HepG2 (cell line): ENCODE results near the gene C20orf204. TPM values are rescaled to one million over a fixed set of nuclear protein-coding genes. Genes with fewer than 3 reads are reported as not detected.
A peak's percentile ranks its signal among the peaks of the same experiment; 100 is the strongest.

Experiments
- CEBPG ChIP-seq: IDR thresholded peaks from 2 replicates; pipeline ENCODE4 v1.6.1; 2016
- DMTF1 ChIP-seq: sonication (generic); formaldehyde crosslinking; IDR thresholded peaks from 2 replicates; pipeline ENCODE4 v1.4.0; 2020; ENCODE audit warnings: mild to moderate bottlenecking, missing genetic modification reagents
- ETV5 ChIP-seq: IDR thresholded peaks from 2 replicates; pipeline ENCODE4 v1.6.1; 2018; ENCODE audit warnings: missing biosample characterization, missing genetic modification reagents, inconsistent platforms, borderline replicate concordance
- HMGA1 ChIP-seq: sonication (generic); formaldehyde crosslinking; conservative IDR thresholded peaks from 2 replicates; pipeline ENCODE4 v1.4.0; 2020; ENCODE audit warnings: missing genetic modification reagents
- LBX2 ChIP-seq: sonication (generic); formaldehyde crosslinking; IDR thresholded peaks from 2 replicates; pipeline ENCODE4 v1.5.0; 2020; ENCODE audit warnings: missing genetic modification reagents, mild to moderate bottlenecking, borderline replicate concordance
- MEF2D ChIP-seq: sonication (generic); formaldehyde crosslinking; IDR thresholded peaks from 2 replicates; pipeline ENCODE4 v1.5.1; 2020; ENCODE audit warnings: mild to moderate bottlenecking, missing genetic modification reagents
- NFAT5 ChIP-seq: sonication (generic); formaldehyde crosslinking; IDR thresholded peaks from 2 replicates; pipeline ENCODE4 v1.4.0; 2020; ENCODE audit warnings: missing genetic modification reagents
- NFE2L1 ChIP-seq: sonication (generic); formaldehyde crosslinking; IDR thresholded peaks from 2 replicates; pipeline ENCODE4 v1.4.0; 2020; ENCODE audit warnings: missing genetic modification reagents, mild to moderate bottlenecking, borderline replicate concordance
- NR2F1 ChIP-seq, 2 experiments: fragments of 450-650 bp in 1 of 2; formaldehyde crosslinking in 1 of 2; IDR thresholded peaks; 2 replicates each; pipeline versions ENCODE4 v1.5.0 to v1.6.1; 2016 to 2020; ENCODE audit warnings: mild to moderate bottlenecking in 1 of 2, missing compliant biosample characterization in 1 of 2, missing genetic modification reagents in 1 of 2, moderate library complexity in 1 of 2
- SNRNP70 ChIP-seq: fragments of 200-400 bp; formaldehyde crosslinking; IDR thresholded peaks from 2 replicates; pipeline ENCODE4 v1.6.1; 2017; ENCODE audit warnings: mild to moderate bottlenecking, low read depth, low read length, moderate library complexity
- ZBTB42 ChIP-seq: sonication (generic); formaldehyde crosslinking; IDR thresholded peaks from 2 replicates; pipeline ENCODE4 v1.5.0; 2020; ENCODE audit warnings: mild to moderate bottlenecking, missing genetic modification reagents
- ZFAT ChIP-seq: sonication (generic); formaldehyde crosslinking; conservative IDR thresholded peaks from 2 replicates; pipeline ENCODE4 v1.8.1; 2023; ENCODE audit warnings: missing genetic modification reagents, inconsistent platforms
- ZNF275 ChIP-seq: sonication (generic); formaldehyde crosslinking; IDR thresholded peaks from 2 replicates; pipeline ENCODE4 v1.8.0; 2022; ENCODE audit warnings: missing genetic modification reagents, mild to moderate bottlenecking, inconsistent platforms, borderline replicate concordance
- ZNF329 ChIP-seq: sonication (generic); formaldehyde crosslinking; IDR thresholded peaks from 2 replicates; pipeline ENCODE4 v1.9.0; 2021; ENCODE audit warnings: low read depth, mild to moderate bottlenecking, missing genetic modification reagents
- ZNF552 ChIP-seq: sonication (generic); formaldehyde crosslinking; IDR thresholded peaks from 2 replicates; pipeline ENCODE4 v1.9.0; 2022; ENCODE audit warnings: missing genetic modification reagents, mild to moderate bottlenecking, borderline replicate concordance
- ZNF607 ChIP-seq: sonication (generic); formaldehyde crosslinking; IDR thresholded peaks from 2 replicates; pipeline ENCODE4 v1.5.1; 2020; ENCODE audit warnings: missing genetic modification reagents, mild to moderate bottlenecking, borderline replicate concordance
- polyA plus RNA-seq, 8 experiments: library from polyadenylated mRNA; depleted of rRNA in 3 of 8; stranded (reverse) in 7 of 8; unstranded in 1 of 8; fragments of >200 nt; fragmentation: Illumina TruSeq in 4 of 8; extraction: Trizol in 4 of 8; gene quantifications; 2 replicates each; pipeline versions ENCODE4 v1.2.1 to v1.2.3, GENCODE V29; 2011 to 2016; ENCODE audit warnings: low read depth in 4 of 8, missing spikeins in 1 of 8, mixed read lengths in 1 of 8; ENCODE audit not compliant: insufficient read depth in 1 of 8
- total RNA-seq, 5 experiments: library from RNA; depleted of rRNA; stranded (reverse); fragments of >200 nt; fragmentation: Illumina TruSeq; extraction: Trizol; gene quantifications; 2 replicates each; pipeline ENCODE4 v1.2.3, GENCODE V29; 2016; ENCODE audit warnings: low read depth in 1 of 5

Gene C20orf204
- total and polyA plus RNA-seq, 2 of the 13 experiments (the other 11 are each of a cell fraction or from before 2014, with no cell fraction given): 22.1 to 80.0 TPM

GRCh38 chr20:64041040-64041780 is 5.2 kb downstream of the C20orf204 start (continued):
- TF ChIP-seq NFAT5 (peak; percentile 66), SNRNP70 (no peak), CEBPG (CRISPR knock-in tag) (peak; percentile 97), NFE2L1 (CRISPR knock-in tag) (no peak), DMTF1 (CRISPR knock-in tag) (0 out of 2 replicates have a peak, but pooled peaks have one; percentile 88), HMGA1 (CRISPR knock-in tag) (no peak), LBX2 (peak; percentile 15; the same call in 1 of the 2 replicates), ZNF607 (CRISPR knock-in tag) (0 out of 2 replicates have a peak, but pooled peaks have one; percentile 12), ZBTB42 (CRISPR knock-in tag) (no peak), ZFAT (no peak), ETV5 (peak; percentile 42), ZNF552 (CRISPR knock-in tag) (no peak), ZNF329 (no peak), NR2F1 (CRISPR knock-in tag; IDR thresholded peaks at IDR 0.05) (0 out of 4 replicates have a peak, but pooled peaks of 1 of the 2 experiments have one; percentile 26), MEF2D (CRISPR knock-in tag) (0 out of 2 replicates have a peak, but pooled peaks have one; percentile 52), ZNF275 (CRISPR knock-in tag) (no peak)
